Erythroblast (primary cell): ENCODE data around the gene CREB5.

Experiments
- GATA1 ChIP-seq: IDR thresholded peaks from 2 replicates; pipeline ENCODE4 v1.6.1; 2011; ENCODE audit warnings: low read depth, mild to moderate bottlenecking, control low read depth, low read length, moderate library complexity
- POLR2A ChIP-seq: IDR thresholded peaks from 2 replicates; pipeline ENCODE4 v1.6.1; 2011; ENCODE audit warnings: mild to moderate bottlenecking, low read length

DNA sequence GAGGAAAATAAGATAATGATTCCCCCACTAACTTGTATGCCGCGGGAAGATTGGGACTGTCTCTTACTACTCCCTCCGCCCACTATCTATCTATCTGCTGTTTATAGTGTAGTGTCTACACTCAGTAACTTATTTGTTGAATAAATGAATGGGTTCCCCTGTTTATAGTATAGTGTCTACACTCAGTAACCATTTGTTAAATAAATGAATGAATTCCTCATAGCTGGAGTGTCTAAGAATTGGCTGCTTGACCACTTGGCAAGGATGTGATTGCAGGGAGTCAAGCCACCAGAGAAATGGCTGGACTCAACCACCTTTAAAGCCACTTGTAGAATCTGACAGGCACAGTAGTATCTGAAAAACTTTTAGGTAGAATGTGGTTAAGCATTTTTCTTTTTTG lies 398.7 kb downstream of the CREB5 start:
- TF ChIP-seq POLR2A = no peak
- TF ChIP-seq GATA1 = no peak
